Right renal pelvis (tissue), 4 donors: ENCODE measurements around the gene RAB22A. TPM values are rescaled to one million over a fixed set of nuclear protein-coding genes. Genes with fewer than 3 reads are reported as not detected.

ENCODE experiments used
- DNase-seq, 4 donors: peaks; one replicate each; pipeline ENCODE4 v3.0.0-alpha.2; 2013; ENCODE audit warnings: low read depth in 4 of 4, low spot score in 3 of 4, missing footprints in 1 of 4
- polyA plus RNA-seq, 4 donors: library from polyadenylated mRNA; unstranded; fragments of 120-200 nt; gene quantifications; one replicate each; pipeline ENCODE4 v1.2.1, GENCODE V29; 2013; ENCODE audit not compliant: insufficient read length in 4 of 4

The RAB22A gene, protein sequence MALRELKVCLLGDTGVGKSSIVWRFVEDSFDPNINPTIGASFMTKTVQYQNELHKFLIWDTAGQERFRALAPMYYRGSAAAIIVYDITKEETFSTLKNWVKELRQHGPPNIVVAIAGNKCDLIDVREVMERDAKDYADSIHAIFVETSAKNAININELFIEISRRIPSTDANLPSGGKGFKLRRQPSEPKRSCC
- polyA plus RNA-seq: 10 to 100 TPM; 16.9 to 22.1 (median 19.7) TPM

- DNase-seq: peak in 2 of 4 donors; percentile 56 to 65
Measured at GRCh38 chr20:58309591-58310290, at the start of gene RAB22A. Gene RAB22A, plus strand, starts transcription at chr20:58309715. Its CDS starts 262 bp downstream, at chr20:58309977.

GRCh38 chr20:58260006-58260405 is 49.5 kb upstream of the RAB22A start:
- no peak for DNase-seq

DNA sequence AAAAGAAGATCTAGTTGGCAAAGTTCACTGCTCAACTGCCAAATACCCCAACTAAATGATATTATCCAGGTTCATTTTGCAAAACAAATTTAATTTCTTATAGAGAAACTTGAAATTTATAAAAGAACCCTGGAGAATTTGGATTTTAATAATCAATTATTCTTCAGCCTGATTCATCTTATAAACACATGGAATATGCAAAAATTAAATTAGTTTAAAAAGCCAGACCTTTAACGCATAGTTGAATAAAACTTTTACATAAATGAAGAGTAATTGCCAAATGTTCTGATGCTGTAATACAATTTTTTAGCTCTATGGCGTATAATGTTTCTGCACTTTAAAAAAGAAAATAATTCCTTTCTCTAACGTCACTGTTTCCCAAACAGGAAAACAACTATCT is 47.9 kb upstream of the RAB22A start:
- DNase-seq: no peak

DNA sequence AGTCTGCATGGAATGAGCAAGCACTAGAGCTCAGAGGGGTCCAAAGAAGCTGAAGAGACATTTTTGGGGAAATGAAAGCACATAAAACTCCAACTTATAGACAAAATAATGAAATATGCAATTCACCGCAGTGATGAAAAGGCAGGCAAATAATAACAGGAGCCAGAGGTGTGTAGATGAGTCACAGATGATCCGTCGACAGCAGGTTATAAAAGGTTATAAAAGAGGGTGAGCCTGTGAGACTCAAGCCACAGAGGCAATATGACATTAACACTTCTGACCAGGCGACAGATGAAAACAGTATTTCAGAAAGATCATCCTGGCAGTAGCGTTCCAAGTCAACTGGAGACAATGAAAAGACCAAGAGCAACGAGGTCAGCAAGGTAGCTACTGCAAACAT is 45.2 kb upstream of the RAB22A start:
- no peak for DNase-seq

DNA sequence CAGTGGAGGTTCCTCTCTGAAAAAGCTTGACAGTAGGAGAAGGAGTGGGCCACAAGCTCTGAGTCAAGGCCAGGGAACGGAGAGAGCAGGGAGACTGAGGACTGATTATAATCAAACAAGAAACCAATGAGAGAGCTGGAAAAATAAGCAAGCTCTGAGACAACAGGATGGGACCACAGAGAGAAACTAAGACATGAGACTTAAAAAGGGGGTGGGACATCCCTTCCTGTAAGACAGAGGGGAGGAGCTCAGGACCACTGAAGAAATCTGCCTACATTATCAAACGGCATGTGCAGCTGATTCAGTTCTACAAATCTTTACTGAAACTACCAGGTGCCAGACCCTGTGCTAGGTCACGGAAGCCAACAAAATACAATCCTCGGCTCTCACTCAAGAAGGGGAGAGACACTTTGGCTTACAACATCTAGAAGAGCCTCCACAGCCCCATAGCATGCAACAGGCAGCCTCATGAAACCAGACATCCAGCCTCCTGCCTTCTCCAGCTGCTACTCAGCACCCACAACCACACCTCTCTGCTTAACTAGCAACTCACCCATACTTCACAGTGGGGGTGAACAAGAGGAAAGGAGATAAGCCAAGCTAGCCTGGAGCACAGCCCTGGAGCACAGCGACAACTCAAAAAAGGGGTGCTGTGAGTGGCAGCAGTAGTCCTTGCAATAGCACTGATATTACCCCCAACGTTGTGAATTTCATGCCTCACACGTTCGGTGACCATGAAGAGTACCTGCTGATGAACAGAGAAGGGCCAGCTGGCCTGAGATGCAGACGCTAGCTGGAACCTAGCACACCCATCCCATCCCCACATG is 41.9 kb upstream of the RAB22A start:
- no peak for DNase-seq

- no peak for DNase-seq
Measured at GRCh38 chr20:58268421-58268821, 41.1 kb upstream of the RAB22A start.

- no peak for DNase-seq
Measured at GRCh38 chr20:58268936-58269619, 40.4 kb upstream of the RAB22A start.

- peak in 1 of 4 donors; percentile 16 for DNase-seq
Measured at GRCh38 chr20:58271606-58272351, 37.7 kb upstream of the RAB22A start.

- no peak for DNase-seq
Measured at GRCh38 chr20:58274384-58274783, 35.1 kb upstream of the RAB22A start.

- DNase-seq: no peak
Measured at GRCh38 chr20:58277107-58277506, 32.4 kb upstream of the RAB22A start.

DNA sequence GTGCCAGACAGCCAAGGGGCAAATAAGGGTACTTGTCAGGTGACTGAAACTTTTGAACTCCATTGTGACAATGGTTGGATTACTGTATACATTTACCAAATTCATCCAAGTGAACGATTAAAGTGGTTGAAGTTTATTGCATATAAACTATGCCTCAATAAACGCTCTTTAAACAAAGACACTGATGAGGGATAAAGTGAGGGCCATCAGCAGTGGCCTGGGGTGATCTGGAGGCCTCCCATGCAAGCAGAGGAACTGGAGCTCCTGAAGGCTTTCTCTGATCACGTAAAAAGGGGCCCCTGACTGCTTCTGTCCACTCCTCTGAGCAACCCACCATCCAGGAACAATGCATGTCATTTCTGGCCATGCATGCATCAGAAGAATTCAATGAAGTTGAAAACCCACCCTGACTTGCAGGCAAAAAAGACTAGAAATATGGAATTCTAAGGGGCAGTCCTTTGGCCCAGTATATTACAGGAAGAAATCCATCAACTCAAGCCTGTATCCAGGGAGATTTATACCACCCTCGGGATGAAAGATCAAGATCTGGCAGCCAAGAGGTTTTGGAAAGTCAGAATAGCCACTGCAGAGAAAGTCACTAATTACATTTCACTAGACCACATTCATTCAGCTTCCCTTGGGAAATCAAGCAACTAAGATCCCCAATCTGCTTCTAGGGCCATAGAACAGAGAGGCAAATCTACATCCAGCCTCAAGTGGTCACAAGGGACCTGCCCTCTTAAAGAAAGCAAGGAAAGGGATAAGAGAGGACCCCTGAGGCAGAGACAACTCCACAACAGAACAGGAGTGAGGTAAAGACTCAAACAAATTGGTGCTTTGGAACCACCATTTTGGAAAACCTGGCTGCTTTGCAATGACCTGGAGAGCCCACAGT is 31.7 kb upstream of the RAB22A start:
- DNase-seq: peak in 3 of 4 donors; percentile 16 to 45 (median 35)

DNA sequence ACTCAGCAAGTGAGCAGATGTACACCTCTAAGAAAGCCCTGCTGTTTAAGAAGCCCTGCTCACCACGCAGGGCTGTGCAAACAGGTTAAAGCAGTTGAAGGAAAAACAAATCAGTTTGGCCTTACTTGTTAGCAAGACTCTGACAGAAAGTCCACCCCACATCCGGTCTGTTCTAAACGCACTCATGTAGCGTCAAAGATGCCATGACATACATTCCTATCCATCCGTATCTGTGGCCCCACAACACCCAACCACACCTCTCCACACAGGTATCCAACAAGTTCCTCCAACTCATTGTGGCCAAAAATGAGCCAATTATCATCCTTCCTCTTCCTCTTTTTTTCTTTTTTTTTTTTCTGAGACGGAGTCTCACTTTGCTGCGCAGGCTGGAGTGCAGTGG is 22.8 kb upstream of the RAB22A start:
- DNase-seq: no peak

DNA sequence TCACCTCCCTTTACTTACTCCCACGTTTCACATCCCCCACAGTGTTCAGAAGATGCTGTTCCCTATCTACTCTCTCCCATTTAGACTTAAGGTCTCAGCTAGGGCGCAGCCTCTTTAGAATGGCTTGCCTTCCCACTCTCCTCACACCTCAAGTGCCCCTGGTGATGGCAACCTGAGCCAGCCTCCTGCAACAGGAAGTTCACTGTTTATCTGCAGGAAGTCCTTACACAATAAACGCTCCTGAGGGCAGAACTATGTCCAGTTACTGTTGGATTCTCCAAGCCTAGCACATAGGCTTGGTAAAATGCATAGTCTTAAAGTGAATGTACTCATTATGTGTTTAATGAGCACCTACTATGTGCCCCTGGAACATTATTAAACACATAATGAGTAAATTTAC is 21.9 kb upstream of the RAB22A start:
- no peak for DNase-seq

- no peak for DNase-seq
Measured at GRCh38 chr20:58289143-58289542, 20.4 kb upstream of the RAB22A start.

DNA sequence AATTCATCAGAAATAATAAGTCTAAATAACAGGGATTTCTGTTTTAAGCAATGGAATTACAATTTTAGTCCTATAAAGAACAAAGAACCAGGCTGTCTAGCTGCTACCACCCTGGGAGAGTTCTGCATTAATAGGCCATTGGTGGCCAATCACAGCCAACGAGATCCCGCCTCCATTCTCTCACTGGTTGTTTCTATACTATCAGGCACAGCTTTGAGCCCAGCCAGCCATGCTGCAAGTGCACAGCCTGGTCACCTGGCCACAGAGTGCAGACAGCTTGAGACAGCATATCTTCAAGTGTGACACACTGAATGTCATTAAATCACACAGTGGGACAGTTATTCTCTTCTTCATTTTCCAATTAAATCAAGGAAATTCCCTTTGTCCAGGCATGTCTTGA is 16.1 kb upstream of the RAB22A start:
- no peak for DNase-seq

DNA sequence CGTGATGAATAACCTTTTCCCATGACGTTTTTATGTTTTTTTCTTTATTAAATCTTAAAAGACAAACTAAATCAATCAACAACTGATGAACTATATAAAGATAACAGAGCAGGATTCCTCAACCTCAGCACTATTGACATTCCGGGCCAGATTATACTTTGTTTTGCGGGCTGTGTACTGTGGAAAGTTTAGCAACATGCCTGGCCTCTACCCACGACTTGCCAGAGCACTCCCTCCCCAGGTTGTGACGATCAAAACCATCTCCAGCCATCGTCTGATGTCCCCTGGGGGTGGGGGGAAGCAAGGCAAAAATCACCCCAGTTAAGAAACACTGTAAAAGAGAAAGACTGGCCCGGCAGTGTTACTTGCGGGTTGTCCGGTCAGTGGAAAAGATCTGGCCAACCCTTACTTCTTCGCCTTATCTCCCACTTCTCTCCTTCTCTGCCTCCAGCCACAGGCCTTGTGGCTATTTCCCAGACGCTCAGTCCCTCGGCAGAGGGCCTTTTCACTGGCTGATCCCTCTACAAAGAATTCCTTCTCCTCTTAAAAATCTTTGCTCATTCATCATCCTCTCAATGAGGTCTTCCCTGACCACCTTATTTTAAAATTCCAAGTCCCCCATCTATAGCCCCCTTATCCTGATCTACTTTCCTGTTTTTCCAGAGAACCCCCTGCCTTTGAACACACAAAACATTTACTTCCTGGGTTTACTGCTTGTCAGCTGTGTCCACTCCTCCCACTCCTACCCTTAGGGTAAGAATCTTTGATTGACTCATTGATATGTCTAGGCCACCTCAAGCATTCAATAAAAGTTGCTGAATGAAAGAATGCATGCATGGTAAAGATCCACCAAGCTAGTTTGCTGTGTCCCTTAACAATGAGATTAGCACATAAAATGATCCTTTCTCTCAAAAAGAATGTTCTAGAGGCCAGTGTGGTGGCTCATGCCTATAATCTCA is 14.7 kb upstream of the RAB22A start:
- no peak for DNase-seq

DNA sequence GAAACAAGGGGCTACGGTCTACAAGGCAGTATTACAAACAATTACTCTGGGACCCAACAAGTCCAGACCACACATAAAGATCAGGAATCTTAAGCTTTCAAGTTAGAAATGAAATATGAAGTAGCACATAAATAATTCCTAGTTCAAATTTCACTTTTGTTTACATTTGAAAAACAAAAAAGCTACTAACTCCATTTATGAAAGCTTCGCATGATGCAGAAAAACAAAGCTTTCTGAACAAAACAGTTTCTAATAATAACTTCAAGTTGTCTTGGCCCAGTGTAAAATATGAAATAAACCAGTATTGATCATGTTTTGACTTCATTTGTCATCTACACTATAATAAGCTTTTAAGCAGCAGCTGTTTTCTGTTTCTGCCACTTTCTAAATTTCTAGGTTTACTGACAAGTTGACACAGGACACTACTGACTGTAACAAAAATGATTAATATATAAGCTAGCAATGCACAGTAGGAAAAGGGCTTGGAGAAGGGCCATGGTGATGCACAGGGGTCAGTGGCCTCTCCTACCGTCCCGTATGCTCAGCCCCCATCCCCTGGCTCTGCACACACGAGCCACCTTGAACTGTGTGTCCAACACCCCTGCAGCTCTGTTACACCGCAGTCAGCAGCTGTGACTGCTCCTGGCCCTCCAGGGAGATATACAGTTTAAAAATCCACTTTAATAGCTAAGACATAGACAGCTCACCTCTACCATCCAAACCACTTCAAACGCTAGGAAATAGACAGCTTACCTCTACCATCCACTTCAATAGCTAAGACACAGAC is 13.3 kb upstream of the RAB22A start:
- no peak for DNase-seq
